SU-DHL-6 (cell line): ENCODE results near the gene EXOC7.

Experiments
- H2AFZ ChIP-seq: fragments of 200-600 bp; sonication (generic); 2 replicates; pipeline ENCODE4 v1.6.1; 2014; ENCODE audit warnings: low read depth, mild to moderate bottlenecking, moderate library complexity, mixed read lengths, antibody characterized with exemption, low read length; ENCODE audit not compliant: severe bottlenecking
- H3F3A ChIP-seq: fragments of 200-600 bp; shearing (Covaris generic); 2 replicates; pipeline ENCODE4 v1.6.0; 2016; ENCODE audit warnings: antibody characterized with exemption, mild to moderate bottlenecking; ENCODE audit not compliant: insufficient read depth
- H3K27ac ChIP-seq: fragments of 200-600 bp; sonication (generic); 2 replicates; pipeline ENCODE4 v1.5.1; 2016; ENCODE audit warnings: low read depth, mild to moderate bottlenecking, low read length, moderate library complexity, mixed read lengths
- H3K27me3 ChIP-seq: fragments of 200-600 bp; sonication (generic), shearing (Covaris generic); 2 replicates; pipeline ENCODE4 v1.6.0; 2014; ENCODE audit warnings: mild to moderate bottlenecking, low read length
- H3K36me3 ChIP-seq: fragments of 200-600 bp; sonication (generic); 2 replicates; pipeline ENCODE4 v1.6.1; 2014; ENCODE audit warnings: mild to moderate bottlenecking, low read length, mixed read lengths
- H3K4me2 ChIP-seq: fragments of 300-600, 200-600 bp; shearing (Covaris generic), sonication (generic); 2 replicates; pipeline ENCODE4 v1.6.0; 2014; ENCODE audit warnings: low read length, low read depth, mild to moderate bottlenecking; ENCODE audit not compliant: poor library complexity, severe bottlenecking
- H3K4me3 ChIP-seq: fragments of 200-600 bp; sonication (generic); 2 replicates; pipeline ENCODE4 v1.5.1; 2014; ENCODE audit warnings: antibody characterized with exemption, low read length, mild to moderate bottlenecking, mixed read lengths; ENCODE audit not compliant: insufficient read depth, poor library complexity, severe bottlenecking
- H3K79me2 ChIP-seq: fragments of 200-600 bp; sonication (generic); 2 replicates; pipeline ENCODE4 v1.6.1; 2014; ENCODE audit warnings: mild to moderate bottlenecking, low read length, moderate library complexity; ENCODE audit not compliant: insufficient read depth
- H3K9ac ChIP-seq: fragments of 200-600 bp; sonication (generic); 2 replicates; pipeline ENCODE4 v1.7.0; 2014; ENCODE audit warnings: mild to moderate bottlenecking, low read length
- H3K9me2 ChIP-seq: fragments of 200-600 bp; sonication (generic); replicated peaks from 2 replicates; pipeline ENCODE4 v1.6.1; 2014; ENCODE audit warnings: low read length; ENCODE audit not compliant: insufficient read depth
- H3K9me3 ChIP-seq: fragments of 200-600 bp; sonication (generic); 2 replicates; pipeline ENCODE4 v1.6.1; 2014; ENCODE audit warnings: low read length, mixed read lengths; ENCODE audit not compliant: insufficient read depth
- H4K20me1 ChIP-seq: fragments of 200-600 bp; sonication (generic); 2 replicates; pipeline ENCODE4 v1.6.1; 2014; ENCODE audit warnings: low read depth, mild to moderate bottlenecking, antibody characterized with exemption, low read length, moderate library complexity, mixed read lengths
- CTCF ChIP-seq: fragments of 200-600 bp; sonication (generic); IDR thresholded peaks from one replicate; pipeline ENCODE4 v1.5.1; 2017; ENCODE audit warnings: antibody characterized with exemption, mild to moderate bottlenecking, low read length, moderate library complexity; ENCODE audit not compliant: insufficient read depth, poor library complexity, severe bottlenecking
- EZH2phosphoT487 ChIP-seq: fragments of 200-600 bp; sonication (generic), shearing (Covaris generic); conservative IDR thresholded peaks from 2 replicates; pipeline ENCODE4 v1.6.1; 2018; ENCODE audit warnings: mild to moderate bottlenecking, antibody characterized with exemption, low read length, moderate library complexity, mixed read lengths

Gene EXOC7

GRCh38 chr17:76132574-76133338 lies 29.2 kb upstream of the EXOC7 start:
- H3K36me3 ChIP-seq, result no peaks in the 10 kb centered on the region
- H3K4me2 ChIP-seq, result no peak overlapping the region
- TF ChIP-seq CTCF (no peak), EZH2phosphoT487 (no peak)
- no peaks in the 10 kb centered on the region for H3K27me3 ChIP-seq
- H2AFZ ChIP-seq, result no peak overlapping the region
- H3K27ac ChIP-seq, result no peak overlapping the region
- H3K9me2 ChIP-seq, result no peaks in the 10 kb centered on the region
- no peak overlapping the region for H3K4me3 ChIP-seq
- no peaks in the 10 kb centered on the region for H4K20me1 ChIP-seq
- no peak overlapping the region for H3K9ac ChIP-seq
- H3K79me2 ChIP-seq, result no peaks in the 10 kb centered on the region
- H3F3A ChIP-seq, result no peaks in the 10 kb centered on the region
- H3K9me3 ChIP-seq, result no peaks in the 10 kb centered on the region

- no peak overlapping the region for H3K4me2 ChIP-seq
- no peaks in the 10 kb centered on the region for H3K9me3 ChIP-seq
- H3K36me3 ChIP-seq, result no peaks in the 10 kb centered on the region
- H3K9ac ChIP-seq, result no peak overlapping the region
- no peaks in the 10 kb centered on the region for H3K27me3 ChIP-seq
- H2AFZ ChIP-seq, result no peak overlapping the region
- H3F3A ChIP-seq, result no peaks in the 10 kb centered on the region
- H4K20me1 ChIP-seq, result no peaks in the 10 kb centered on the region
- H3K9me2 ChIP-seq, result no peaks in the 10 kb centered on the region
- no peak overlapping the region for H3K4me3 ChIP-seq
- TF ChIP-seq CTCF (no peak), EZH2phosphoT487 (no peak)
- H3K79me2 ChIP-seq, result no peaks in the 10 kb centered on the region
- H3K27ac ChIP-seq, result no peak overlapping the region
Measured at GRCh38 chr17:76131692-76132573, 28.3 kb upstream of the EXOC7 start.

GRCh38 chr17:76131051-76131691 lies 27.6 kb upstream of the EXOC7 start:
- Histone ChIP-seq H3K79me2 (no peaks in the 10 kb centered on the region), H3K9me3 (no peaks in the 10 kb centered on the region), H2AFZ (no peak overlapping the region), H3K4me3 (no peak overlapping the region), H3K27ac (no peak overlapping the region), H3K27me3 (no peaks in the 10 kb centered on the region), H3K4me2 (no peak overlapping the region), H3K9ac (no peak overlapping the region), H3F3A (no peaks in the 10 kb centered on the region), H4K20me1 (no peaks in the 10 kb centered on the region), H3K9me2 (no peaks in the 10 kb centered on the region), H3K36me3 (no peaks in the 10 kb centered on the region)
- TF ChIP-seq EZH2phosphoT487 (no peak), CTCF (no peak)
